ENCODE measurements around the gene XAB2. TPM values are rescaled to one million over a fixed set of nuclear protein-coding genes. Genes with fewer than 3 reads are reported as not detected.
"Not testable (repeated sequence)": the region's sequence is repeated elsewhere in the genome, so short reads cannot be mapped to it uniquely, and the experiment has no call there.

Gene XAB2
- total and polyA plus RNA-seq, 12 donors, result 7.1 to 121 (median 44.3) TPM

DNA sequence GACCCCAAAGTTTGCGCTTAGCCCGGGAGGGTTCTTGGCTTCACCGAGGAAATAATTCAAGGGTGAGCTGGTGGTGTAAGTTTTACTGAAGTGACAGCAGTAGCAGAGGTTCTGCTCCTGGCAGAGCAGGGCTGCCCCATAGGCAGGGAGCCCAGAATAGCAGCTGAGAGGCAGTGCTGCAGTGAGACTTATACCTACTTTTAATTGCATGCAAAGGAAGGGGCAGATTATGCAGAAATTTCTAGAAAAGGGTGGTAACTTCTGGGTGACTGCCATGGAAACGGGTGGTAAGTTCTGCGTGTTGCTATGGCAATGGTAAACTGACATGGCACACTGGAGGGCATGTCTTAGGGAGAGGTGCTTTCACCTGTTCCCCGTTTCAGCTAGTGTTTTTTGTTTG, 51.2 kb downstream of the XAB2 start:
- Histone ChIP-seq H3K36me3 (replicated peaks in 1 of 2) (no peaks in the 10 kb centered on the region), H3K27me3 (no peaks in the 10 kb centered on the region), H3K4me3 (no peak overlapping the region), H3K27ac (no peak overlapping the region), H3K4me1 (replicated peaks in 1 of 2) (no peaks in the 10 kb centered on the region), H3K9me3 (replicated peaks in 1 of 3) (no peaks in the 10 kb centered on the region)
- TF ChIP-seq POLR2A (IDR thresholded peaks at IDR 0.05), result no peak
- TF ChIP-seq, protein P1, sequence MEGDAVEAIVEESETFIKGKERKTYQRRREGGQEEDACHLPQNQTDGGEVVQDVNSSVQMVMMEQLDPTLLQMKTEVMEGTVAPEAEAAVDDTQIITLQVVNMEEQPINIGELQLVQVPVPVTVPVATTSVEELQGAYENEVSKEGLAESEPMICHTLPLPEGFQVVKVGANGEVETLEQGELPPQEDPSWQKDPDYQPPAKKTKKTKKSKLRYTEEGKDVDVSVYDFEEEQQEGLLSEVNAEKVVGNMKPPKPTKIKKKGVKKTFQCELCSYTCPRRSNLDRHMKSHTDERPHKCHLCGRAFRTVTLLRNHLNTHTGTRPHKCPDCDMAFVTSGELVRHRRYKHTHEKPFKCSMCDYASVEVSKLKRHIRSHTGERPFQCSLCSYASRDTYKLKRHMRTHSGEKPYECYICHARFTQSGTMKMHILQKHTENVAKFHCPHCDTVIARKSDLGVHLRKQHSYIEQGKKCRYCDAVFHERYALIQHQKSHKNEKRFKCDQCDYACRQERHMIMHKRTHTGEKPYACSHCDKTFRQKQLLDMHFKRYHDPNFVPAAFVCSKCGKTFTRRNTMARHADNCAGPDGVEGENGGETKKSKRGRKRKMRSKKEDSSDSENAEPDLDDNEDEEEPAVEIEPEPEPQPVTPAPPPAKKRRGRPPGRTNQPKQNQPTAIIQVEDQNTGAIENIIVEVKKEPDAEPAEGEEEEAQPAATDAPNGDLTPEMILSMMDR (IDR thresholded peaks at IDR 0.05), result no peak
- DNase-seq, result no peak
- intact Hi-C loops (cut with DNase I), result no loop called here
- 53 to 81% (median 57%) methylated on average over 6 of the region's 6 CpGs for WGBS, 4 donors

DNA sequence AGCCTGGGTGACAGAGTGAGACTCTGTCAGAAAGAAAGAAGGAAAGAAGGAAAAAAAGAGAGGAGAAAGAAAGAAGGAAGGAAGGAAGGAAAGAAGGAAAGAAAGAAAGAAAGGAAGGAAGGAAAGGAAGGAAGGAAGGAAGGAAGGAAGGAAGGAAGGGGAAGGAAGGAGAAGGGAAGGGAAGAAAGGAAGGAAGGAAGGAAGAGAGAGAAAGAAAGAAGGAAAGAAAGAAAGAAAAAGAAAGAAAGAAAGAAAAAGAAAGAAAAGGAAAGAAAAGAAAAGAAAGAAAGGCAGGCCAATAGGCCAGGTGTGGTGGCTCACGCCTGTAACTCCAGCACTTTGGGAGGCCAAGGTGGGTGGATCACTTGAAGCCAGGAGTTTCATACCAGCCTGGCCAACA, 51.9 kb downstream of the XAB2 start:
- H3K4me3 ChIP-seq; intact Hi-C loops (cut with DNase I); H3K36me3 ChIP-seq (replicated peaks in 1 of 2); H3K4me1 ChIP-seq (replicated peaks in 1 of 2); H3K27ac ChIP-seq; DNase-seq; H3K9me3 ChIP-seq (replicated peaks in 1 of 3); H3K27me3 ChIP-seq: not testable (repeated sequence)
- WGBS, 4 donors, result 76 to 93% (median 88%) methylated on average over 1 of the region's 1 CpG

DNA sequence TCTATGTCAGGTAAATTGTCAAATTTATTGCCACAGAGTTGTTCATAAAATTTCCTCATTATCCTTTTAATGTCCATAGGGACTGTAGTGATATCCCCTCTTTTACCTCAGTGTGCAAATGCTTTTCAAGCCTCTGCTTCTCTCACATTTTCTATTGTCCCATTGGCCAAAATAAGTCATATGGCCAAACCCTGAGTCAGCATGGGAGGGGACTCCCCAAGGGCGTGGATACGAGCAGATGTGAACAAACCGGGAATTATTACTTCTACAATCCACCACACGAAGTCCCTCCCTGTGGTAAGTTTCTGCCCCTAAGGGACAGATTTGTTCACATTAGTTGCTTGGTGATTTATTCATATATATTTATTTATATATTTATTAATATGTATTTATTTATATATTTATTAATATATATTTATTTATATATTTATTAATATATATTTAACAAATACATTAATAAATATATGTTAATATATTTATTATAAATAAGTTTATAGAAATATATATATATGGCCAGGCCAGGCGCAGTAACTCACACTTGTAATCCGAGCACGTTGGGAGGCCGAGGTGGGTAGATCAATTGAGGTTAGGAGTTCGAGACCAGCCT, 53.8 kb downstream of the XAB2 start:
- Histone ChIP-seq H3K36me3 (replicated peaks in 1 of 2) (no peaks in the 10 kb centered on the region), H3K27me3 (no peaks in the 10 kb centered on the region), H3K9me3 (replicated peaks in 1 of 3) (no peaks in the 10 kb centered on the region), H3K4me1 (replicated peaks in 1 of 2) (no peaks in the 10 kb centered on the region), H3K4me3 (no peak overlapping the region), H3K27ac (no peak overlapping the region)
- intact Hi-C loops (cut with DNase I), result no loop called here
- no peak for DNase-seq
- TF ChIP-seq POLR2A (IDR thresholded peaks at IDR 0.05), result no peak
- TF ChIP-seq, protein P1 (IDR thresholded peaks at IDR 0.05), result no peak
- 63 to 71% (median 66%) methylated on average over 9 of the region's 9 CpGs for WGBS, 4 donors

DNA sequence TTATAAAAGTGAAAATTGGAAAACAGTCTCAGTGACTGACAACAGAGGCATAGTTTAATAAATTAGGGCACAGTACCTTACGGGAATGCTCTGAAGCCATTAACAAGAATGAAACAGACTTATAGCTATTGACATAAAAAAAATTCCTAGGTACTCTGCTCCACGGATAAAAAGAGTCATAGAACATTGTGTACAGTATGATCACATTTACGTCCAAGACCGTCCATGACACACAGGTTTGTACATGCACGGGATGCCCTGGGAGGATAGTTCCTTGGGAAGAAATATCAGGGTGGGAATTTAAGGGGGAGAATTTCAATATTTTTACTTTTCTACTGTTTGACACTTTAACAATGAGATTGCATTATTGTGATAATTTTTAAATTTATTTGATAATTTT, 58.6 kb downstream of the XAB2 start:
- TF ChIP-seq, protein P1 (IDR thresholded peaks at IDR 0.05), result no peak
- TF ChIP-seq POLR2A (IDR thresholded peaks at IDR 0.05), result no peak
- DNase-seq, result no peak

More for the DNA sequence above, 58.6 kb downstream of the XAB2 start:
- intact Hi-C loops (cut with DNase I), result no loop called here
- Histone ChIP-seq H3K27ac (no peak overlapping the region), H3K27me3 (no peaks in the 10 kb centered on the region), H3K4me1 (replicated peaks in 1 of 2) (no peaks in the 10 kb centered on the region), H3K36me3 (replicated peaks in 1 of 2) (no peaks in the 10 kb centered on the region), H3K4me3 (no peak overlapping the region), H3K9me3 (replicated peaks in 1 of 3) (no peaks in the 10 kb centered on the region)
- WGBS, 4 donors, result 72 to 81% (median 77%) methylated on average over 5 of the region's 5 CpGs

Small RNAs within 50 kb of the gene (microRNA-seq; reads per million reads assigned to microRNA genes)
- 0 to 0.45 (median 0.28) reads per million in 3 donors for gene MIR6792

Small RNAs within 50 kb of the gene (small RNA-seq; reads per million reads assigned to genes)
- gene MIR6792, result 0 reads per million in 2 donors

Other genes starting within 250 kb of the XAB2 start
- gene PEX11G, start 140.5 kb downstream of the XAB2 start, total RNA-seq, result 10 to 100 TPM in 6 of 9 donors, 1 to 10 TPM in 3; 4.9 to 17.5 (median 12.8) TPM
- gene PEX11G, start 140.5 kb downstream of the XAB2 start, polyA plus RNA-seq, result 10 to 100 TPM in 2 of 3 donors, 1 to 10 TPM in 1; 2.5 to 24.5 (median 24.0) TPM
- 100 to 1,000 TPM in 5 of 9 donors, 10 to 100 TPM in 4; 12.8 to 113 (median 101) TPM for gene ZNF358, start 113.4 kb downstream of the XAB2 start, total RNA-seq
- gene ZNF358, start 113.4 kb downstream of the XAB2 start, polyA plus RNA-seq, result 100 to 1,000 TPM in 2 of 3 donors, 10 to 100 TPM in 1; 30.3 to 197 (median 148) TPM
- 10 to 100 TPM in 8 of 9 donors, 1 to 10 TPM in 1; 6.0 to 100.0 (median 49.4) TPM for gene MCOLN1, start 106.9 kb downstream of the XAB2 start, total RNA-seq
- 100 to 1,000 TPM in 1 of 3 donors, 10 to 100 TPM in 2; 23.0 to 212 (median 71.4) TPM for gene MCOLN1, start 106.9 kb downstream of the XAB2 start, polyA plus RNA-seq
- gene PNPLA6, start 93.8 kb downstream of the XAB2 start, total RNA-seq, result 100 to 1,000 TPM in 5 of 9 donors, 10 to 100 TPM in 4; 23.7 to 257 (median 113) TPM
- gene PNPLA6, start 93.8 kb downstream of the XAB2 start, polyA plus RNA-seq, result 100 to 1,000 TPM in 2 of 3 donors, 10 to 100 TPM in 1; 25.7 to 264 (median 110) TPM
- gene CAMSAP3, start 33.7 kb downstream of the XAB2 start, total RNA-seq, result 10 to 100 TPM in 1 of 9 donors, 1 to 10 TPM in 7, under 1 TPM in 1; 0.61 to 10.0 (median 5.2) TPM
- 10 to 100 TPM in 1 of 3 donors, 1 to 10 TPM in 2; 1.7 to 18.9 (median 7.0) TPM for gene CAMSAP3, start 33.7 kb downstream of the XAB2 start, polyA plus RNA-seq
- gene PET100, start 248 bp upstream of the XAB2 start, total RNA-seq, result 100 to 1,000 TPM in 5 of 9 donors, 10 to 100 TPM in 3, 1 to 10 TPM in 1; 3.7 to 155 (median 102) TPM
- 100 to 1,000 TPM in 2 of 3 donors, 10 to 100 TPM in 1; 80.0 to 655 (median 537) TPM for gene PET100, start 248 bp upstream of the XAB2 start, polyA plus RNA-seq
- 1 to 10 TPM in 5 of 9 donors, under 1 TPM in 1, not detected in 3; 0.92 to 3.2 (median 1.7) TPM for gene PCP2, start 4.2 kb upstream of the XAB2 start, total RNA-seq
- 1 to 10 TPM in 2 of 3 donors, not detected in 1; 5.1 to 7.4 TPM for gene PCP2, start 4.2 kb upstream of the XAB2 start, polyA plus RNA-seq
- gene STXBP2, start 7.6 kb upstream of the XAB2 start, total RNA-seq, result 10 to 100 TPM; 12.2 to 90.8 (median 40.1) TPM
- 100 to 1,000 TPM in 1 of 3 donors, 10 to 100 TPM in 2; 15.5 to 121 (median 53.7) TPM for gene STXBP2, start 7.6 kb upstream of the XAB2 start, polyA plus RNA-seq
- gene RETN, start 39.5 kb upstream of the XAB2 start, total RNA-seq, result 1 to 10 TPM in 1 of 9 donors, under 1 TPM in 4, not detected in 4; 0.54 to 3.9 (median 0.74) TPM
- 10 to 100 TPM in 2 of 3 donors, not detected in 1; 15.2 to 42.9 TPM for gene RETN, start 39.5 kb upstream of the XAB2 start, polyA plus RNA-seq
- 1 to 10 TPM in 1 of 9 donors, under 1 TPM in 6, not detected in 2; 0.26 to 1.9 (median 0.56) TPM for gene MCEMP1, start 47.5 kb upstream of the XAB2 start, total RNA-seq
- gene MCEMP1, start 47.5 kb upstream of the XAB2 start, polyA plus RNA-seq, result 1 to 10 TPM in 1 of 3 donors, under 1 TPM in 2; 0.47 to 1.4 (median 0.48) TPM
- 100 to 1,000 TPM in 8 of 9 donors, 10 to 100 TPM in 1; 85.3 to 227 (median 145) TPM for gene TRAPPC5, start 51.3 kb upstream of the XAB2 start, total RNA-seq
- 100 to 1,000 TPM in 2 of 3 donors, 1 to 10 TPM in 1; 5.6 to 502 (median 471) TPM for gene TRAPPC5, start 51.3 kb upstream of the XAB2 start, polyA plus RNA-seq
- gene FCER2, start 72.6 kb upstream of the XAB2 start, total RNA-seq, result under 1 TPM in 5 of 9 donors, not detected in 4; 0.28 to 0.61 (median 0.42) TPM
- 1 to 10 TPM in 1 of 3 donors, under 1 TPM in 1, not detected in 1; 0.54 to 2.6 TPM for gene FCER2, start 72.6 kb upstream of the XAB2 start, polyA plus RNA-seq
- 1 to 10 TPM in 1 of 9 donors, under 1 TPM in 4, not detected in 4; 0.54 to 1.5 (median 0.83) TPM for gene CLEC4G, start 102.6 kb upstream of the XAB2 start, total RNA-seq
- 1 to 10 TPM in 2 of 3 donors, under 1 TPM in 1; 0.26 to 2.2 (median 1.8) TPM for gene CLEC4G, start 102.6 kb upstream of the XAB2 start, polyA plus RNA-seq
- 10 to 100 TPM in 8 of 9 donors, under 1 TPM in 1; 0.67 to 50.6 (median 17.1) TPM for gene CD209, start 118.0 kb upstream of the XAB2 start, total RNA-seq
- 1 to 10 TPM; 3.0 to 9.8 (median 3.1) TPM for gene CD209, start 118.0 kb upstream of the XAB2 start, polyA plus RNA-seq
- 10 to 100 TPM in 1 of 9 donors, 1 to 10 TPM in 3, under 1 TPM in 4, not detected in 1; 0.37 to 91.6 (median 2.6) TPM for gene CLEC4M, start 133.7 kb upstream of the XAB2 start, total RNA-seq
- 1 to 10 TPM in 1 of 3 donors, under 1 TPM in 2; 0.67 to 3.9 (median 0.88) TPM for gene CLEC4M, start 133.7 kb upstream of the XAB2 start, polyA plus RNA-seq
- gene EVI5L, start 200.7 kb upstream of the XAB2 start, total RNA-seq, result 10 to 100 TPM in 8 of 9 donors, 1 to 10 TPM in 1; 8.8 to 22.2 (median 20.6) TPM
- 10 to 100 TPM in 2 of 3 donors, 1 to 10 TPM in 1; 9.5 to 20.8 (median 14.9) TPM for gene EVI5L, start 200.7 kb upstream of the XAB2 start, polyA plus RNA-seq
- gene PRR36, start 244.8 kb upstream of the XAB2 start, total RNA-seq, result 1 to 10 TPM in 4 of 9 donors, under 1 TPM in 4, not detected in 1; 0.22 to 5.2 (median 1.0) TPM
- 1 to 10 TPM in 2 of 3 donors, under 1 TPM in 1; 0.51 to 4.6 (median 1.5) TPM for gene PRR36, start 244.8 kb upstream of the XAB2 start, polyA plus RNA-seq

All from adrenal gland (tissue), 12 donors.